ENCODE data around the gene SEMA3A. TPM values are rescaled to one million over a fixed set of nuclear protein-coding genes. Genes with fewer than 3 reads are reported as not detected.

Gene SEMA3A
- total and polyA plus RNA-seq, 2 experiments from 2014 or later = 19.8 to 46.4 TPM

- no peak for TF ChIP-seq REST (IDR thresholded peaks at IDR 0.05; ENCODE audit: unreplicated experiment)
- no peak for TF ChIP-seq ETS1 (IDR thresholded peaks at IDR 0.05)
- no peak for TF ChIP-seq POLR2AphosphoS5 (IDR thresholded peaks at IDR 0.05; ENCODE audit: low read depth)
Observed at GRCh38 chr7:84139986-84140729, 54.4 kb downstream of the SEMA3A start (continued).

- Mint-ChIP-seq H3K36me3 (ENCODE audit: low read depth) (peaks cover 21% of the 10 kb centered on the region; the same call in 2 of the 3 replicates), H3K27ac (peak overlapping the region; percentile 83; the same call in 1 of the 2 replicates)
- peaks cover 47% of the 10 kb centered on the region for H3K4me1 ChIP-seq (ENCODE audit: insufficient read depth)
- TF ChIP-seq NANOG (IDR thresholded peaks at IDR 0.05; ENCODE audit: borderline replicate concordance) = no peak
- no peak for TF ChIP-seq ZNF331 (CRISPR knock-in tag; IDR thresholded peaks at IDR 0.05; ENCODE audit: low read depth)
- TF ChIP-seq JUNB (IDR thresholded peaks at IDR 0.05; ENCODE audit: unreplicated experiment) = no peak
- no peak for TF ChIP-seq EZH2 (IDR thresholded peaks at IDR 0.05; ENCODE audit: low read depth, unreplicated experiment)
- no peak for TF ChIP-seq CTCF (conservative IDR thresholded peaks at IDR 0.05; ENCODE audit: low read depth in 2 of 2)
- TF ChIP-seq ETS1 (IDR thresholded peaks at IDR 0.05) = no peak
- TF ChIP-seq REST (IDR thresholded peaks at IDR 0.05; ENCODE audit: unreplicated experiment) = no peak
- no peak for TF ChIP-seq EZH2phosphoT487 (IDR thresholded peaks at IDR 0.05; ENCODE audit: unreplicated experiment)
- no peak for TF ChIP-seq STAT1 (IDR thresholded peaks at IDR 0.05; ENCODE audit: unreplicated experiment)
- no peak for TF ChIP-seq ZNF114 (CRISPR knock-in tag; IDR thresholded peaks at IDR 0.05)
- TF ChIP-seq POLR2AphosphoS5 (IDR thresholded peaks at IDR 0.05; ENCODE audit: low read depth) = no peak
- no peak for TF ChIP-seq CREB1 (CRISPR knock-in tag; IDR thresholded peaks at IDR 0.05; ENCODE audit: low read depth)
Observed at GRCh38 chr7:84138411-84138810, 56.2 kb downstream of the SEMA3A start.

More at GRCh38 chr7:84138411-84138810, 56.2 kb downstream of the SEMA3A start:
- Mint-ChIP-seq H3K4me1 (peaks cover 43% of the 10 kb centered on the region), H3K27me3 (ENCODE audit: insufficient read depth, low read depth, poor library complexity) (no peaks in the 10 kb centered on the region), H3K4me3 (no peak overlapping the region), H3K9me3 (no peaks in the 10 kb centered on the region)
- H3K4me3 ChIP-seq = no peak overlapping the region
- DNase-seq (ENCODE audit: low spot score) = no peak
- ATAC-seq = no peak
- H3K27me3 ChIP-seq (ENCODE audit: insufficient read depth) = no peaks in the 10 kb centered on the region
- 0 out of 2 replicates have a peak overlapping the region, but pooled peaks have one; percentile 2 for H3K27ac ChIP-seq (ENCODE audit: low read depth)
- no peak overlapping the region for H2AFZ ChIP-seq
- peaks cover 7% of the 10 kb centered on the region; the same call in 1 of the 2 replicates for H3K36me3 ChIP-seq (ENCODE audit: insufficient read depth)
- no peaks in the 10 kb centered on the region for H4K20me1 ChIP-seq (replicated peaks; ENCODE audit: insufficient read depth)
- H3K9me2 ChIP-seq (ENCODE audit: insufficient read depth) = no peaks in the 10 kb centered on the region
- H3F3A ChIP-seq (replicated peaks; ENCODE audit: low read depth) = no peaks in the 10 kb centered on the region
- H3K4me2 ChIP-seq = no peak overlapping the region
- H3K79me2 ChIP-seq (replicated peaks; ENCODE audit: insufficient read depth) = peaks cover 89% of the 10 kb centered on the region
